Colonic mucosa (tissue), 4 donors: ENCODE results near the gene ATXN2. TPM values are rescaled to one million over a fixed set of nuclear protein-coding genes. Genes with fewer than 3 reads are reported as not detected.

ENCODE experiments used
- DNase-seq: peaks from one replicate; pipeline ENCODE4 v3.0.0-alpha.2; 2020
- H3K27ac ChIP-seq: fragments of 200-600 bp; one replicate; pipeline ENCODE4 v1.8.0; 2021
- H3K27me3 ChIP-seq: fragments of 200-600 bp; one replicate; pipeline ENCODE4 v1.8.0; 2021
- H3K36me3 ChIP-seq: fragments of 200-600 bp; one replicate; pipeline ENCODE4 v1.8.0; 2021
- H3K4me1 ChIP-seq: fragments of 200-600 bp; one replicate; pipeline ENCODE4 v1.8.0; 2021; ENCODE audit warnings: mild to moderate bottlenecking
- H3K4me3 ChIP-seq: fragments of 200-600 bp; one replicate; pipeline ENCODE4 v1.8.0; 2021
- H3K9ac ChIP-seq, 2 donors: one replicate each; pipeline ENCODE4 v1.7.0; 2013; ENCODE audit warnings: control low read depth in 2 of 2, low read depth in 2 of 2, low read length in 2 of 2
- H3K9me3 ChIP-seq: fragments of 200-600 bp; one replicate; pipeline ENCODE4 v1.8.0; 2021
- CTCF ChIP-seq: fragments of 200-600 bp; IDR thresholded peaks from one replicate; pipeline ENCODE4 v1.8.0; 2022; ENCODE audit warnings: antibody characterized with exemption, mild to moderate bottlenecking
- intact Hi-C: fragments of 100-400 bp; cut with DNase I; formaldehyde crosslinking; loops from one replicate; pipeline ENCODE4 v1.14.1; 2022
- total RNA-seq, 2 donors: library from RNA; stranded (reverse); fragmentation: NEBNext Ultra II Directional in 1 of 2; extraction: Animal tissue kit (Norgen Biotek cat#: 25700) in 1 of 2; gene quantifications; one replicate each; pipeline ENCODE4 v1.2.1, GENCODE V29; 2021
- donor health status: healthy.
- donor health status: DM: no; HTN: no; CAD: no.
- donor health status: DM: no; HTN: no; CAD: no.

ATXN2 gene
- total RNA-seq, 2 donors from 2014 or later, result 48.7 to 55.1 TPM

DNA sequence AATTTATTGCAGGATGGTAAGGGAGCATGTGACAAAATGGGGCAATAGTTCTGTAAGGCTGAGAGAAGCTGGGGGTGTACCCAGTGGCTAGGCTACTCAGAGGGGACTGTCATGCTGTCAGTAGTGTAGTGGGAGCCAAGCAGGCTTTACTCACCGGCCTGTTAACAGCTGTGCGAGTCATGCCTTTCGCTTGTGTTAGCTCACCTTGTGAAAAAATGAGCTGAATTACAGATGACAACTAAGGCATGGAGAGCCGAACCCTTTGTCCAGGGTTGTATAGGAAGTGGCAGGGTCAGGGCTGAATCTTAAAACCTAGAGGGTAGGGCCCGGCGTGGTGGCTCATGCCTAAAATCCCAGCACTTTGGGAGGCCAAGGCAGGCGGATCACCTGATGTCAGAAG lies 155.5 kb downstream of the ATXN2 start:
- H3K36me3 ChIP-seq, result no peaks in the 10 kb centered on the region
- H3K4me3 ChIP-seq, result no peak overlapping the region
- no peak for DNase-seq
- peak overlapping the region; percentile 38 for H3K27ac ChIP-seq
- H3K27me3 ChIP-seq, result no peaks in the 10 kb centered on the region
- H3K9me3 ChIP-seq, result no peaks in the 10 kb centered on the region
- intact Hi-C loops, result no loop called here
- peak overlapping the region in 1 of 2 donors; percentile 38 for H3K9ac ChIP-seq
- peaks cover 45% of the 10 kb centered on the region for H3K4me1 ChIP-seq
- TF ChIP-seq CTCF, result no peak

GRCh38 chr12:111443086-111443485 lies 156.0 kb downstream of the ATXN2 start:
- no peaks in the 10 kb centered on the region for H3K9me3 ChIP-seq
- peaks cover 47% of the 10 kb centered on the region for H3K4me1 ChIP-seq
- no peak overlapping the region for H3K4me3 ChIP-seq
- peak overlapping the region; percentile 38 for H3K27ac ChIP-seq
- no peaks in the 10 kb centered on the region for H3K27me3 ChIP-seq
- H3K36me3 ChIP-seq, result no peaks in the 10 kb centered on the region
- H3K9ac ChIP-seq, result peak overlapping the region in 1 of 2 donors; percentile 38
- no peak for DNase-seq
- intact Hi-C loops, result no loop called here
- no peak for TF ChIP-seq CTCF

- Histone ChIP-seq H3K27ac (peak overlapping the region; percentile 38), H3K27me3 (no peaks in the 10 kb centered on the region), H3K9me3 (no peaks in the 10 kb centered on the region), H3K4me1 (peaks cover 47% of the 10 kb centered on the region), H3K4me3 (no peak overlapping the region), H3K9ac (peak overlapping the region in 1 of 2 donors; percentile 38), H3K36me3 (no peaks in the 10 kb centered on the region)
- DNase-seq, result no peak
- intact Hi-C loops, result no loop called here
- TF ChIP-seq CTCF, result no peak
Observed at GRCh38 chr12:111442301-111443045, 156.6 kb downstream of the ATXN2 start.

GRCh38 chr12:111441107-111441928 lies 157.8 kb downstream of the ATXN2 start:
- intact Hi-C loops, result no loop called here
- H3K4me1 ChIP-seq, result peaks cover 41% of the 10 kb centered on the region
- no peaks in the 10 kb centered on the region for H3K36me3 ChIP-seq
- DNase-seq, result no peak
- peak overlapping the region; percentile 38 for H3K27ac ChIP-seq
- no peak overlapping the region for H3K9ac ChIP-seq
- no peaks in the 10 kb centered on the region for H3K27me3 ChIP-seq
- H3K9me3 ChIP-seq, result no peaks in the 10 kb centered on the region
- no peak overlapping the region for H3K4me3 ChIP-seq
- no peak for TF ChIP-seq CTCF

DNA sequence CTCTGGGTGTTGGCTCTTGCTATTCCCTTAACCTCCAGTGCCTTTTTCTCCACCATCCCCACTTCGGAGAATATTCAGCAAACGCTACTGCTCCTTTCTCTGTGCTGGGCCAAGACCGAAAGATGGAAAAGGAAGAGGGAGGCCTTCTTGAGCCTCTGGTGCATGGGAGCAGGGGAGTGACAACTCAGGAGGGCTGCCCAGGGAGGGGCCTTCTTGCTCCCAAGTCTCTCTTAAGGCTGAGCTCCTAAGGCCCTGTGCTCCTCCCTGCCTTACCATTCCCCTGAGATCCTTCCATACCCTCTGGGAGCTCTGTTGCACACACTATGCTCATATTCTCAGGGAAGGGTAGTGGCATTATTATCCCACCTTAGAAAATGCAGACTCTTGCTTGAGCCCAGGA lies 158.5 kb downstream of the ATXN2 start:
- intact Hi-C loops, result no loop called here
- H3K36me3 ChIP-seq, result no peaks in the 10 kb centered on the region
- H3K27me3 ChIP-seq, result no peaks in the 10 kb centered on the region
- H3K4me3 ChIP-seq, result no peak overlapping the region
- no peaks in the 10 kb centered on the region for H3K9me3 ChIP-seq
- H3K4me1 ChIP-seq, result peaks cover 41% of the 10 kb centered on the region
- TF ChIP-seq CTCF, result no peak
- DNase-seq, result no peak
- no peak overlapping the region for H3K27ac ChIP-seq
- no peak overlapping the region for H3K9ac ChIP-seq
